ENCODE data around the gene LCN2.

DNA sequence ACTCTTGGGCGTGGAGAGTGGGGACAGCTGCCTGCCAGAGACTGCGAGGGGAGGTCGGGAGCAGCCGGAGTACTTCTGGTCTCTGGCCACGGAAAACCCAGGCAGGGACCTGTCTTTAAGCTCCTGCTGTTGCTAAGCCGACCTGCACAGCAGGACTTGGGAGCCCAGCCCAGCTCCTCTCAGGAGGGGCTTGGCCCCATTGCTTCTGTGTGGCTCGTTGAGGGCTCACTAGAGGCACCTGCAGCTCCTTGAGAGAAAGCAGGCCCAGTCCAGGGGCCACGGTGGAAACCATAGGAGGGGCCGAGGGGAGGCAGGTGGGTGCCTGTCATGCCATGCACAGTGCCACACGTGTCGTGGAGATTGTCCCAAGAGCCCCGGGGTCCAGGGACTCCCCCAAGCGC lies 3.3 kb upstream of the LCN2 start:
- TF ChIP-seq EZH2 (IDR thresholded peaks at IDR 0.05) (no peak), POLR2AphosphoS5 (IDR thresholded peaks at IDR 0.05; ENCODE audit: borderline replicate concordance, low read depth, low read length) (no peak), FOXP2 (optimal IDR thresholded peaks at IDR 0.05; ENCODE audit: control extremely low read depth, extremely low read length, insufficient read depth) (no peak)

Data from SK-N-MC (cell line).